Ovary (tissue), 3 donors: Measurements from ENCODE around the gene PPP1R9A.

ENCODE experiments used
- POLR2A ChIP-seq: fragments of 450-650 bp; IDR thresholded peaks from one replicate; pipeline ENCODE4 v1.6.1; 2017; ENCODE audit warnings: antibody characterized with exemption, mild to moderate bottlenecking, moderate library complexity
- TF ChIP-seq, protein P1 (sequence below), 3 donors: fragments of 450-650 bp in 2 of 3; fragments of 200-600 bp in 1 of 3; IDR thresholded peaks; one replicate each; pipeline versions ENCODE4 v1.5.1 to v1.8.0; 2016 to 2022; ENCODE audit warnings: antibody characterized with exemption in 3 of 3, mild to moderate bottlenecking in 1 of 3
- donor health status: DM: no; HTN: no; CAD: no.

DNA sequence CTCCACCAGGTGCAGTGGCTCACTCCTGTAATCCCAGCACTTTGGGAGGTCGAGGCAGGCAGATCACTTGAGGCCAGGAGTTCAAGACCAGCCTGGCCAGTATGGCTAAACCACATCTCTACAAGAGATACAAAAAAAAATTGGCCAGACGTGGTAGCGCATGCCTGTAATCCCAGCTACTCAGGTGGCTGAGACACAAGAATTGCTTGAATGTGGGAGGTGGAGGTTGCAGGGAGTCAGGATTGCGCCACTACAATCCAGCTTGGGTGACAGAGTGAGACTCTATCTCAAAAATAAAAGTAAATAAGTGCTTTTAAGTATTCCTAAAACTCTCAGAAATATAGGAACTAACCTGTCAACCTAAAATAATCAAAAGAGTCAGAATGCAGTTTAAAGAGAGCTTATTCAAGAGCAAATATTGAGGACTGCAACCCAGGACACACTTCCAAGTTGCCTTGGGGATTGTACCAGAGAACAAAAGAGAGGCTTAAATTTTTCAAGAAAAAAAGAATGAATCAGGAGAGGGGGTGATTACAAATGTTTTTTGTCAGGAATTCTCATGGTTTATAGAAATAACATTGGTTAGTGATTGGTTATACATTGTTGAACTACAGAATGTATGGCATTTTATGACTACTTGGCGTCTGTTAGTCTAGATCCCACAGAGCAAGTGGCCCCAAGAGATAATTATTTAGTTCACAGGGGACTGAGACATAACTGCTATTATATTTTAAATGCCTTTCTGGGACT, 33.2 kb upstream of the PPP1R9A start:
- TF ChIP-seq, protein P1, sequence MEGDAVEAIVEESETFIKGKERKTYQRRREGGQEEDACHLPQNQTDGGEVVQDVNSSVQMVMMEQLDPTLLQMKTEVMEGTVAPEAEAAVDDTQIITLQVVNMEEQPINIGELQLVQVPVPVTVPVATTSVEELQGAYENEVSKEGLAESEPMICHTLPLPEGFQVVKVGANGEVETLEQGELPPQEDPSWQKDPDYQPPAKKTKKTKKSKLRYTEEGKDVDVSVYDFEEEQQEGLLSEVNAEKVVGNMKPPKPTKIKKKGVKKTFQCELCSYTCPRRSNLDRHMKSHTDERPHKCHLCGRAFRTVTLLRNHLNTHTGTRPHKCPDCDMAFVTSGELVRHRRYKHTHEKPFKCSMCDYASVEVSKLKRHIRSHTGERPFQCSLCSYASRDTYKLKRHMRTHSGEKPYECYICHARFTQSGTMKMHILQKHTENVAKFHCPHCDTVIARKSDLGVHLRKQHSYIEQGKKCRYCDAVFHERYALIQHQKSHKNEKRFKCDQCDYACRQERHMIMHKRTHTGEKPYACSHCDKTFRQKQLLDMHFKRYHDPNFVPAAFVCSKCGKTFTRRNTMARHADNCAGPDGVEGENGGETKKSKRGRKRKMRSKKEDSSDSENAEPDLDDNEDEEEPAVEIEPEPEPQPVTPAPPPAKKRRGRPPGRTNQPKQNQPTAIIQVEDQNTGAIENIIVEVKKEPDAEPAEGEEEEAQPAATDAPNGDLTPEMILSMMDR (IDR thresholded peaks at IDR 0.05), result no peak
- TF ChIP-seq POLR2A, result no peak
